HepG2 (cell line): ENCODE data around the gene PIKFYVE. TPM values are rescaled to one million over a fixed set of nuclear protein-coding genes. Genes with fewer than 3 reads are reported as not detected.

Source experiments
- ATAC-seq: fragments of 200-7000 bp; cut with Tn5 transposase; 3 replicates; pipeline ENCODE4 v1.9.1; 2020; ENCODE audit warnings: mild to moderate bottlenecking, moderate library complexity
- BruUV-seq: library from RNA; stranded (reverse); fragments of 400-500 nt; replicated peaks from 2 replicates; lab custom pipeline; 2021; lab: Mats Ljungman, UMichigan
- CTCF ChIA-PET: fragments of 300-600 bp; formaldehyde crosslinking; extraction: SDS; loops from one replicate; lab custom pipeline; 2021; ENCODE audit warnings: low total read pairs, inconsistent platforms, low intra/inter-chr PET ratio; lab: Yijun Ruan, JAX
- POLR2A ChIA-PET: fragments of 350-600 bp; sonication (Branson Sonifier 250); formaldehyde crosslinking; loops from one replicate; lab custom pipeline; 2020; ENCODE audit warnings: antibody characterized with exemption, inconsistent platforms; lab: Yijun Ruan, JAX
- DNase-seq: peaks from one replicate; pipeline ENCODE4 v3.0.0-alpha.2; 2015; ENCODE audit warnings: low spot score
- FAIRE-seq: peaks from 3 replicates; lab custom pipeline; 2011; peaks lifted over from hg19 to GRCh38; lab: Jason Lieb, UNC
- H2AFZ ChIP-seq: one replicate; pipeline ENCODE4 v1.6.1; 2011; ENCODE audit warnings: low read length, inconsistent platforms
- H3K27ac ChIP-seq: fragments of 300-600 bp; 3 replicates; pipeline ENCODE4 v1.8.0; 2011; ENCODE audit warnings: mixed run types, mild to moderate bottlenecking, mixed read lengths, low read length, inconsistent platforms; ENCODE audit not compliant: insufficient read depth; ENCODE audit errors: extremely low read length
- H3K27me3 ChIP-seq, 2 experiments: fragments of 200-600 bp in 1 of 2; 2 replicates in 1 of 2; 3 replicates in 1 of 2; pipeline versions ENCODE4 v1.6.0 to v1.8.0; 2011; ENCODE audit warnings: low read length in 2 of 2, mild to moderate bottlenecking in 2 of 2, moderate library complexity in 2 of 2, inconsistent platforms in 1 of 2; ENCODE audit not compliant: insufficient read depth in 2 of 2, control insufficient read depth in 1 of 2
- H3K36me3 ChIP-seq, 2 experiments: fragments of 200-600 bp in 1 of 2; replicated peaks in 1 of 2; 2 replicates in 1 of 2; 3 replicates in 1 of 2; pipeline versions ENCODE4 v1.5.1 to v1.8.0; 2011; ENCODE audit warnings: low read length in 2 of 2, inconsistent platforms in 1 of 2; ENCODE audit not compliant: insufficient read depth in 2 of 2, control insufficient read depth in 1 of 2
- H3K4me1 ChIP-seq: 2 replicates; pipeline ENCODE4 v1.5.1; 2012; ENCODE audit warnings: low read length, inconsistent platforms; ENCODE audit not compliant: insufficient read depth
- H3K4me2 ChIP-seq: 2 replicates; pipeline ENCODE4 v1.6.0; 2011; ENCODE audit warnings: low read depth, low read length, inconsistent platforms
- H3K4me3 ChIP-seq, 3 experiments: fragments of 200-600 bp in 1 of 3; sonication (generic), shearing (Covaris generic) in 1 of 3; replicated peaks in 1 of 3; 2 replicates each; pipeline ENCODE4 v1.5.1; 2011 to 2016; ENCODE audit warnings: low read length in 3 of 3, inconsistent platforms in 2 of 3, low read depth in 2 of 3, mild to moderate bottlenecking in 2 of 3, control low read depth in 1 of 3, mixed read lengths in 1 of 3; ENCODE audit not compliant: insufficient read depth in 1 of 3
- H3K79me2 ChIP-seq: one replicate; pipeline ENCODE4 v1.6.1; 2011; ENCODE audit warnings: low read length, inconsistent platforms; ENCODE audit not compliant: insufficient read depth
- H3K9ac ChIP-seq: 2 replicates; pipeline ENCODE4 v1.6.0; 2011; ENCODE audit warnings: mild to moderate bottlenecking, low read depth, low read length, inconsistent platforms; ENCODE audit not compliant: insufficient read depth
- H3K9me3 ChIP-seq: 2 replicates; pipeline ENCODE4 v1.5.1; 2012; ENCODE audit warnings: mild to moderate bottlenecking, low read length
- H4K20me1 ChIP-seq: 2 replicates; pipeline ENCODE4 v1.6.0; 2011; ENCODE audit warnings: inconsistent platforms, mild to moderate bottlenecking, low read length, moderate library complexity; ENCODE audit not compliant: insufficient read depth
- DNMT3B ChIP-seq: conservative IDR thresholded peaks from 2 replicates; pipeline ENCODE4 v1.6.1; 2016; ENCODE audit warnings: missing biosample characterization, control low read depth
- HNF4A ChIP-seq: sonication (generic); formaldehyde crosslinking; IDR thresholded peaks from 2 replicates; pipeline ENCODE4 v1.4.0; 2020; ENCODE audit warnings: missing genetic modification reagents
- KDM1A ChIP-seq: IDR thresholded peaks from 2 replicates; pipeline ENCODE4 v1.6.1; 2016; ENCODE audit warnings: missing compliant biosample characterization
- ZNF124 ChIP-seq: sonication (generic); formaldehyde crosslinking; IDR thresholded peaks from 2 replicates; pipeline ENCODE4 v1.4.0; 2020; ENCODE audit warnings: missing genetic modification reagents
- ZNF383 ChIP-seq: sonication (generic); formaldehyde crosslinking; IDR thresholded peaks from 2 replicates; pipeline ENCODE4 v1.4.0; 2020; ENCODE audit warnings: missing genetic modification reagents, mild to moderate bottlenecking, borderline replicate concordance
- ZNF563 ChIP-seq: sonication (generic); formaldehyde crosslinking; IDR thresholded peaks from 2 replicates; pipeline ENCODE4 v1.8.0; 2022; ENCODE audit warnings: mild to moderate bottlenecking, moderate library complexity, missing genetic modification reagents
- WGBS: methylation state at CpG from one replicate; pipeline ENCODE4 v1.1.6; 2017; ENCODE audit warnings: low lambda C conversion rate; 5-methylcytosine and 5-hydroxymethylcytosine counted together
- in situ Hi-C: cut with HindIII; loops from 2 replicates; pipeline ENCODE4 v1.10.0; 2017; ENCODE audit warnings: low pct_unique_long_range_greater_than_20kb; ENCODE audit not compliant: extremely low pct_ligation_motif_present
- intact Hi-C: fragments of 100-400 bp; cut with micrococcal nuclease; formaldehyde crosslinking; loops from one replicate; pipeline ENCODE4 v1.10.0; 2022; ENCODE audit not compliant: unreplicated experiment
- polyA plus RNA-seq, 8 experiments: library from polyadenylated mRNA; depleted of rRNA in 3 of 8; stranded (reverse) in 7 of 8; unstranded in 1 of 8; fragments of >200 nt; fragmentation: Illumina TruSeq in 4 of 8; extraction: Trizol in 4 of 8; gene quantifications; 2 replicates each; pipeline versions ENCODE4 v1.2.1 to v1.2.3, GENCODE V29; 2011 to 2016; ENCODE audit warnings: low read depth in 4 of 8, missing spikeins in 1 of 8, mixed read lengths in 1 of 8; ENCODE audit not compliant: insufficient read depth in 1 of 8
- total RNA-seq, 5 experiments: library from RNA; depleted of rRNA; stranded (reverse); fragments of >200 nt; fragmentation: Illumina TruSeq; extraction: Trizol; gene quantifications; 2 replicates each; pipeline ENCODE4 v1.2.3, GENCODE V29; 2016; ENCODE audit warnings: low read depth in 1 of 5
- TF ChIP-seq, protein P1 (sequence below): sonication (generic); formaldehyde crosslinking; IDR thresholded peaks from 2 replicates; pipeline ENCODE4 v1.8.0; 2022; ENCODE audit warnings: mild to moderate bottlenecking, missing genetic modification reagents, borderline replicate concordance
- TF ChIP-seq, protein P2 (sequence below): sonication (generic); formaldehyde crosslinking; IDR thresholded peaks from 2 replicates; pipeline ENCODE4 v1.5.0; 2020; ENCODE audit warnings: mild to moderate bottlenecking, missing genetic modification reagents, moderate library complexity

Gene PIKFYVE
- total and polyA plus RNA-seq, 2 of the 13 experiments (the other 11 are each of a cell fraction or from before 2014, with no cell fraction given) = 20.2 to 21.7 TPM

DNA sequence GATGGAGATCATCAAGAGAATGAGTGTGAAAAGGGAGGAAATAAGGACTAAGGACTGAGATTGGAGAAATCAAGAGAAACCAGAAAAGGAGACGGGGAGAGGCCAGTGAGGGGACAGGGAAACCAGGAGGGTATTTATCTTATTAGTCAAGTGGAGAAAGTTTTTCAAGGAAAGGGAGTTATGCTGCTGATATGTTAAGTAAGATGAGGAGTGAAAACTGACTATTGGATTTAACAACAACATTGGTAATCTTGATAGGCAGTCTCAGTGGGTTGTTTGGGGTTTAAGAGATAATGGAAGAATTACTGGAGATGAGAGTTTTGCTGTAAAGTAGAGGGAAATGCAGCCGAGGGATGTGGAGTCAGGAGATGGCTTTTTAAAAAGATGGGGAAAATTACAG is 30.6 kb downstream of the PIKFYVE start:
- FAIRE-seq (no peak), ATAC-seq (no peak), DNase-seq (no peak)
- in situ Hi-C loops = no loop called here
- Histone ChIP-seq H3K4me3 (no peak overlapping the region), H3K9me3 (no peaks in the 10 kb centered on the region), H3K9ac (no peak overlapping the region), H4K20me1 (no peaks in the 10 kb centered on the region), H3K36me3 (peaks cover 10 to 66% of the 10 kb centered on the region in 2 experiments), H3K27ac (no peak overlapping the region), H3K4me2 (no peak overlapping the region), H3K27me3 (no peaks in the 10 kb centered on the region), H2AFZ (no peak overlapping the region), H3K4me1 (peaks cover 23% of the 10 kb centered on the region), H3K79me2 (peaks cover 3% of the 10 kb centered on the region)
- TF ChIP-seq, protein P1, sequence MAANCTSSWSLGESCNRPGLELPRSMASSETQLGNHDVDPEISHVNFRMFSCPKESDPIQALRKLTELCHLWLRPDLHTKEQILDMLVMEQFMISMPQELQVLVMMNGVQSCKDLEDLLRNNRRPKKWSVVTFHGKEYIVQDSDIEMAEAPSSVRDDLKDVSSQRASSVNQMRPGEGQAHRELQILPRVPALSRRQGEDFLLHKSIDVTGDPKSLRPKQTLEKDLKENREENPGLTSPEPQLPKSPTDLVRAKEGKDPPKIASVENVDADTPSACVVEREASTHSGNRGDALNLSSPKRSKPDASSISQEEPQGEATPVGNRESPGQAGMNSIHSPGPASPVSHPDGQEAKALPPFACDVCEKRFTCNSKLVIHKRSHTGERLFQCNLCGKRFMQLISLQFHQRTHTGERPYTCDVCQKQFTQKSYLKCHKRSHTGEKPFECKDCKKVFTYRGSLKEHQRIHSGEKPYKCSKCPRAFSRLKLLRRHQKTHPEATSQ (CRISPR knock-in tag) = no peak
- TF ChIP-seq ZNF383 (CRISPR knock-in tag) = no peak
- TF ChIP-seq HNF4A (CRISPR knock-in tag) = no peak
- TF ChIP-seq, protein P2, sequence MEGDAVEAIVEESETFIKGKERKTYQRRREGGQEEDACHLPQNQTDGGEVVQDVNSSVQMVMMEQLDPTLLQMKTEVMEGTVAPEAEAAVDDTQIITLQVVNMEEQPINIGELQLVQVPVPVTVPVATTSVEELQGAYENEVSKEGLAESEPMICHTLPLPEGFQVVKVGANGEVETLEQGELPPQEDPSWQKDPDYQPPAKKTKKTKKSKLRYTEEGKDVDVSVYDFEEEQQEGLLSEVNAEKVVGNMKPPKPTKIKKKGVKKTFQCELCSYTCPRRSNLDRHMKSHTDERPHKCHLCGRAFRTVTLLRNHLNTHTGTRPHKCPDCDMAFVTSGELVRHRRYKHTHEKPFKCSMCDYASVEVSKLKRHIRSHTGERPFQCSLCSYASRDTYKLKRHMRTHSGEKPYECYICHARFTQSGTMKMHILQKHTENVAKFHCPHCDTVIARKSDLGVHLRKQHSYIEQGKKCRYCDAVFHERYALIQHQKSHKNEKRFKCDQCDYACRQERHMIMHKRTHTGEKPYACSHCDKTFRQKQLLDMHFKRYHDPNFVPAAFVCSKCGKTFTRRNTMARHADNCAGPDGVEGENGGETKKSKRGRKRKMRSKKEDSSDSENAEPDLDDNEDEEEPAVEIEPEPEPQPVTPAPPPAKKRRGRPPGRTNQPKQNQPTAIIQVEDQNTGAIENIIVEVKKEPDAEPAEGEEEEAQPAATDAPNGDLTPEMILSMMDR (CRISPR knock-in tag) = no peak
- CTCF ChIA-PET = no interaction called here
- intact Hi-C loops = no loop called here
- no TSS peak for BruUV-seq
- WGBS = 97% methylated on average over 2 of the region's 2 CpGs
- POLR2A ChIA-PET = no interaction called here

DNA sequence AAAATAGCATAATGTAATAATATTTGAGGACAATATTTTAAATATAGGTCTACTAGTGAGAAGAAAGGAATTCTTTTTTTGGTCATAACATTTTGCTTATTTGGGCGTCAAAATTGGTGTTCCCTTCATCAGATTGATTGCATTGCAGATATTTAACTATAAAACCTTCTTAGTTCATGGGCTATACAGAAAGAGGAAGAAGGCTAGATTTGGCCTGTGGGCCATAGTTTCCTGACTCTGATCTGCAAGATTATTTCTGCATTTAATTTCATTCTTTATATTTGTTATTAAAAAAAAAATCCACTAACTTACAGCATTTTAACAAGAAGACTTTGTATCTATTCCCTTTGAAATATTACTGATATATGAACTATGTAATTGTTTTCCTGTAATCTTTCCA is 31.9 kb downstream of the PIKFYVE start:
- Histone ChIP-seq H3K36me3 (peaks cover 8 to 77% of the 10 kb centered on the region in 2 experiments), H3K27ac (no peak overlapping the region), H3K9me3 (no peaks in the 10 kb centered on the region), H2AFZ (no peak overlapping the region), H3K4me3 (no peak overlapping the region), H3K4me1 (peaks cover 16% of the 10 kb centered on the region), H3K27me3 (no peaks in the 10 kb centered on the region), H3K4me2 (no peak overlapping the region), H3K9ac (no peak overlapping the region), H4K20me1 (no peaks in the 10 kb centered on the region), H3K79me2 (peaks cover 3% of the 10 kb centered on the region)
- POLR2A ChIA-PET = no interaction called here
- ATAC-seq = no peak
- in situ Hi-C loops = no loop called here
- CTCF ChIA-PET = no interaction called here
- no TSS peak for BruUV-seq
- no peak for DNase-seq
- WGBS = 97% methylated on average over 1 of the region's 1 CpG
- FAIRE-seq = no peak
- intact Hi-C loops = no loop called here
- TF ChIP-seq ZNF124 = no peak
- TF ChIP-seq ZNF563 (CRISPR knock-in tag) = no peak
- TF ChIP-seq KDM1A (CRISPR knock-in tag) = no peak
- TF ChIP-seq DNMT3B (CRISPR knock-in tag) = no peak
